MV-4-11 (cell line): ENCODE results near the gene MAP6.
"Not testable (repeated sequence)": the region's sequence is repeated elsewhere in the genome, so short reads cannot be mapped to it uniquely, and the experiment has no call there.

ENCODE experiments used
- DNase-seq: peaks from one replicate; lab custom pipeline; 2025; lab: John Stamatoyannopoulos, UW

Gene MAP6

GRCh38 chr11:75591966-75592365 lies 76.9 kb downstream of the MAP6 start:
- DNase-seq = no peak

GRCh38 chr11:75591371-75591770 lies 77.5 kb downstream of the MAP6 start:
- no peak for DNase-seq

GRCh38 chr11:75589933-75590332 lies 78.9 kb downstream of the MAP6 start:
- no peak for DNase-seq

- no peak for DNase-seq
These were observed 79.8 kb downstream of the MAP6 start for GRCh38 chr11:75589051-75589450.

- DNase-seq = no peak
These were observed 80.8 kb downstream of the MAP6 start for GRCh38 chr11:75588051-75588481.

GRCh38 chr11:75586395-75586794 lies 82.4 kb downstream of the MAP6 start:
- no peak for DNase-seq

GRCh38 chr11:75585293-75585670 lies 83.6 kb downstream of the MAP6 start:
- no peak for DNase-seq

GRCh38 chr11:75584659-75585292 lies 84.1 kb downstream of the MAP6 start:
- DNase-seq = not testable (repeated sequence)

GRCh38 chr11:75583718-75584658 lies 84.8 kb downstream of the MAP6 start:
- DNase-seq = peak; percentile 29

GRCh38 chr11:75582895-75583717 lies 85.7 kb downstream of the MAP6 start:
- peak; percentile 50 for DNase-seq

GRCh38 chr11:75582506-75582894 lies 86.3 kb downstream of the MAP6 start:
- no peak for DNase-seq

GRCh38 chr11:75579841-75580240 lies 89.0 kb downstream of the MAP6 start:
- DNase-seq = no peak

- DNase-seq = no peak
These were observed 89.9 kb downstream of the MAP6 start for GRCh38 chr11:75578977-75579376.

- no peak for DNase-seq
These were observed 91.6 kb downstream of the MAP6 start for GRCh38 chr11:75577207-75577606.

- DNase-seq = peak; percentile 84
These were observed 92.3 kb downstream of the MAP6 start for GRCh38 chr11:75576499-75576918.

- no peak for DNase-seq
These were observed 92.8 kb downstream of the MAP6 start for GRCh38 chr11:75576017-75576416.

GRCh38 chr11:75574698-75575602 lies 93.9 kb downstream of the MAP6 start:
- no peak for DNase-seq

GRCh38 chr11:75572744-75573143 lies 96.1 kb downstream of the MAP6 start:
- no peak for DNase-seq

- DNase-seq = no peak
These were observed 97.2 kb downstream of the MAP6 start for GRCh38 chr11:75571625-75572024.

- no peak for DNase-seq
These were observed 98.2 kb downstream of the MAP6 start for GRCh38 chr11:75570559-75571139.

- no peak for DNase-seq
These were observed 100.1 kb downstream of the MAP6 start for GRCh38 chr11:75568616-75569219.
